DOHH2 (cell line): ENCODE results near the gene TBC1D22A.

Experiments
- CTCF ChIP-seq: fragments of 200-600 bp; sonication (generic); IDR thresholded peaks from one replicate; pipeline ENCODE4 v1.5.1; 2014; ENCODE audit warnings: antibody characterized with exemption, mild to moderate bottlenecking, low read depth, low read length; ENCODE audit not compliant: poor library complexity, severe bottlenecking
- EZH2phosphoT487 ChIP-seq: fragments of 200-600 bp; sonication (generic); IDR thresholded peaks from 2 replicates; pipeline ENCODE4 v1.6.1; 2017; ENCODE audit warnings: borderline replicate concordance, mild to moderate bottlenecking, antibody characterized with exemption, low read length, moderate library complexity, mixed read lengths

DNA sequence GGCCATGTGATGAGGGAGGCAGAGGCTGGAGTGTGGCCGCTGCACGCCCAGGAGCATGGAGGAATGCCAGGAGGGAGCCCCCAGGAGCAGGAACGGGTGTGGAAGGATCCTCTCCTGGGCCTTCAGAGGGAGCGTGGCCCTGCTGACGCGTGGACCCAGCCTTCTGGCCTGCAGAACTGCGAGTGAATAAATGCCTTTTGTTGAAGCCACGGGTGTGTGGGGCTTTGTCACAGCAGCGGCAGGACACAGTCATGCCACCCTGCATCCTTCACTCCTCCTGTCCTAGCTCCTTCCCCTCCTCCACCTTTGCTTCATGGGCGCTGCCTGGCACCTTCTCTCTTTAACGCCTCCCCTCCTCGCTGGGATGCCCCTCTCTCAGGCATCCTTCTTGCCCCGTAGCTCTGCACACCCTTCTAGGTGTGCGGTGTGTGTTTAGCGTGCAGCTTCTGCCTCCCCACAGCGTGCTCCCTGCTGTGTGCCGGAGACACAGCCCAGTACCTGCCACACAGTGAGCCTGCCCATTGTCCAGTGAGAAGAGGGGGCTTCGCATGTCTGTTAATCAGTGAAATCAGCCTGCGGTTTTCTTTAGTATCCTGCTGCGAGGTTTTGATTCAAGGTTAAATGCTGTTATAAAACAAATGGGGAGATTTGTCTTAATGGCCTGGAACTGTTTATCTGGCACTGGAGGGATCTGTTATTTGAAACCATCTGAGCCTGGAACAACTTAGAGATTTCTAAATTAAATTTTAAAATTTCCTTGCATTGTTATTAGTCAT is 459.6 kb downstream of the TBC1D22A start:
- TF ChIP-seq CTCF, result no peak
- TF ChIP-seq EZH2phosphoT487, result no peak
